ENCODE data around the gene FBXL16. TPM values are rescaled to one million over a fixed set of nuclear protein-coding genes. Genes with fewer than 3 reads are reported as not detected.

FBXL16 gene
- total and polyA plus RNA-seq, 2 experiments from 2014 or later, result 8.9 to 12.6 TPM

GRCh38 chr16:668519-669171 lies 37.0 kb downstream of the FBXL16 start:
- TF ChIP-seq ZNF462 (CRISPR knock-in tag; IDR thresholded peaks at IDR 0.05), result no peak
- no peak for TF ChIP-seq REST (IDR thresholded peaks at IDR 0.05; ENCODE audit: unreplicated experiment)
- TF ChIP-seq NANOG (IDR thresholded peaks at IDR 0.05; ENCODE audit: borderline replicate concordance), result no peak
- TF ChIP-seq CTCF (conservative IDR thresholded peaks at IDR 0.05; ENCODE audit: low read depth in 2 of 2), result no peak
- no peak for TF ChIP-seq POLR2AphosphoS5 (IDR thresholded peaks at IDR 0.05; ENCODE audit: low read depth)
- TF ChIP-seq EZH2 (IDR thresholded peaks at IDR 0.05; ENCODE audit: low read depth, unreplicated experiment), result no peak
- TF ChIP-seq STAT1 (IDR thresholded peaks at IDR 0.05; ENCODE audit: unreplicated experiment), result no peak
- TF ChIP-seq ZNF331 (CRISPR knock-in tag; IDR thresholded peaks at IDR 0.05; ENCODE audit: low read depth), result no peak
- TF ChIP-seq ETS1 (IDR thresholded peaks at IDR 0.05), result no peak
- TF ChIP-seq CREB1 (CRISPR knock-in tag; IDR thresholded peaks at IDR 0.05; ENCODE audit: low read depth), result no peak
- TF ChIP-seq EZH2phosphoT487 (IDR thresholded peaks at IDR 0.05; ENCODE audit: unreplicated experiment), result no peak
- no peak for TF ChIP-seq JUNB (IDR thresholded peaks at IDR 0.05; ENCODE audit: unreplicated experiment)
- H3K9me3 Mint-ChIP-seq, result no peaks in the 10 kb centered on the region; the same call in 2 of the 3 replicates
- Histone ChIP-seq H3K27me3 (ENCODE audit: insufficient read depth) (no peaks in the 10 kb centered on the region), H3F3A (replicated peaks; ENCODE audit: low read depth) (peaks cover 9% of the 10 kb centered on the region; the same call in 1 of the 2 replicates), H2AFZ (no peak overlapping the region), H3K4me1 (ENCODE audit: insufficient read depth) (no peaks in the 10 kb centered on the region), H3K4me3 (peak overlapping the region; percentile 91), H3K79me2 (replicated peaks; ENCODE audit: insufficient read depth) (peaks cover 16% of the 10 kb centered on the region), H3K27ac (ENCODE audit: low read depth) (no peak overlapping the region), H3K9me2 (ENCODE audit: insufficient read depth) (no peaks in the 10 kb centered on the region), H3K36me3 (ENCODE audit: insufficient read depth) (peaks cover 11% of the 10 kb centered on the region; the same call in 1 of the 2 replicates), H4K20me1 (replicated peaks; ENCODE audit: insufficient read depth) (peaks cover 3% of the 10 kb centered on the region), H3K4me2 (peak overlapping the region; percentile 88)
- H3K36me3 Mint-ChIP-seq (ENCODE audit: low read depth), result peaks cover 24% of the 10 kb centered on the region
- peak overlapping the region; percentile 71 for H3K4me3 Mint-ChIP-seq
- peaks cover 2% of the 10 kb centered on the region for H3K27me3 Mint-ChIP-seq (ENCODE audit: insufficient read depth, low read depth, poor library complexity)
- DNase-seq (ENCODE audit: low spot score) (no peak), ATAC-seq (peak; percentile 12)
- H3K27ac Mint-ChIP-seq, result no peak overlapping the region
- no peaks in the 10 kb centered on the region for H3K4me1 Mint-ChIP-seq

Measured in GM23338 (cell line).